KMS-11 (cell line): ENCODE data around the gene FBXL7.

Experiments used
- H2AFZ ChIP-seq: fragments of 200-600 bp; sonication (generic); 2 replicates; pipeline ENCODE4 v1.6.1; 2016; ENCODE audit warnings: antibody characterized with exemption, mixed run types, low read depth
- H3K27ac ChIP-seq: fragments of 200-600 bp; sonication (generic); 2 replicates; pipeline ENCODE4 v1.6.1; 2016; ENCODE audit warnings: mild to moderate bottlenecking, mixed run types
- H3K27me3 ChIP-seq: fragments of 200-600 bp; sonication (generic); 2 replicates; pipeline ENCODE4 v1.6.1; 2017; ENCODE audit warnings: mild to moderate bottlenecking, low read depth, mixed run types, moderate library complexity; ENCODE audit not compliant: insufficient read depth
- H3K36me3 ChIP-seq: fragments of 200-600 bp; sonication (generic); 2 replicates; pipeline ENCODE4 v1.6.1; 2017; ENCODE audit warnings: mild to moderate bottlenecking, mixed run types; ENCODE audit not compliant: insufficient read depth
- H3K4me1 ChIP-seq: fragments of 200-600 bp; sonication (generic); 2 replicates; pipeline ENCODE4 v1.6.1; 2016; ENCODE audit warnings: mild to moderate bottlenecking, low read depth, mixed run types; ENCODE audit not compliant: poor library complexity, severe bottlenecking
- H3K4me2 ChIP-seq: fragments of 200-600 bp; sonication (generic); 2 replicates; pipeline ENCODE4 v1.7.0; 2016; ENCODE audit warnings: mild to moderate bottlenecking, mixed run types
- H3K4me3 ChIP-seq: fragments of 200-600 bp; sonication (generic); IDR thresholded peaks from 2 replicates; pipeline ENCODE4 v1.6.1; 2017; ENCODE audit warnings: low read depth, low read length, mixed read lengths; ENCODE audit not compliant: insufficient read depth
- H3K79me2 ChIP-seq: fragments of 200-600 bp; sonication (generic); 2 replicates; pipeline ENCODE4 v1.6.1; 2016; ENCODE audit warnings: low read depth, mixed run types; ENCODE audit not compliant: insufficient read depth
- H3K9ac ChIP-seq: fragments of 200-600 bp; sonication (generic); 2 replicates; pipeline ENCODE4 v1.6.1; 2016; ENCODE audit warnings: mild to moderate bottlenecking, mixed run types
- H4K20me1 ChIP-seq: fragments of 200-600 bp; sonication (generic); 2 replicates; pipeline ENCODE4 v1.6.1; 2016; ENCODE audit warnings: mild to moderate bottlenecking, mixed run types; ENCODE audit not compliant: insufficient read depth
- CTCF ChIP-seq: fragments of 200-600 bp; sonication (generic); conservative IDR thresholded peaks from 2 replicates; pipeline ENCODE4 v1.6.1; 2017; ENCODE audit warnings: low read depth, mild to moderate bottlenecking, antibody characterized with exemption, low read length, moderate library complexity, mixed read lengths

The FBXL7 gene

GRCh38 chr5:15844253-15844652 is 344.3 kb downstream of the FBXL7 start:
- Histone ChIP-seq H3K4me2 (no peak overlapping the region), H3K27me3 (no peaks in the 10 kb centered on the region), H3K4me3 (no peak overlapping the region), H3K27ac (no peak overlapping the region), H3K9ac (no peak overlapping the region), H4K20me1 (no peaks in the 10 kb centered on the region), H3K79me2 (no peaks in the 10 kb centered on the region), H2AFZ (no peak overlapping the region), H3K36me3 (no peaks in the 10 kb centered on the region), H3K4me1 (peaks cover 15% of the 10 kb centered on the region)
- TF ChIP-seq CTCF, result no peak

- no peak overlapping the region for H3K27ac ChIP-seq
- H4K20me1 ChIP-seq, result no peaks in the 10 kb centered on the region
- H2AFZ ChIP-seq, result no peak overlapping the region
- H3K27me3 ChIP-seq, result no peaks in the 10 kb centered on the region
- no peaks in the 10 kb centered on the region for H3K36me3 ChIP-seq
- TF ChIP-seq CTCF, result no peak
- H3K79me2 ChIP-seq, result no peaks in the 10 kb centered on the region
- no peak overlapping the region for H3K4me2 ChIP-seq
- H3K4me3 ChIP-seq, result no peak overlapping the region
- H3K4me1 ChIP-seq, result peaks cover 8% of the 10 kb centered on the region
- no peak overlapping the region for H3K9ac ChIP-seq
Observed at GRCh38 chr5:15844871-15845270, 344.9 kb downstream of the FBXL7 start.

GRCh38 chr5:15850536-15850935 is 350.6 kb downstream of the FBXL7 start:
- Histone ChIP-seq H3K4me3 (no peak overlapping the region), H3K79me2 (peaks cover 5% of the 10 kb centered on the region; the same call in 1 of the 2 replicates), H3K36me3 (no peaks in the 10 kb centered on the region), H3K27ac (no peak overlapping the region), H2AFZ (no peak overlapping the region), H3K4me1 (peaks cover 7% of the 10 kb centered on the region), H3K9ac (no peak overlapping the region), H3K4me2 (no peak overlapping the region), H4K20me1 (no peaks in the 10 kb centered on the region), H3K27me3 (no peaks in the 10 kb centered on the region)
- no peak for TF ChIP-seq CTCF

- H3K4me1 ChIP-seq, result peaks cover 7% of the 10 kb centered on the region
- TF ChIP-seq CTCF, result no peak
- H3K4me2 ChIP-seq, result no peak overlapping the region
- H3K4me3 ChIP-seq, result no peak overlapping the region
- H3K36me3 ChIP-seq, result no peaks in the 10 kb centered on the region
- H4K20me1 ChIP-seq, result no peaks in the 10 kb centered on the region
- no peak overlapping the region for H3K9ac ChIP-seq
- H2AFZ ChIP-seq, result no peak overlapping the region
- peaks cover 5% of the 10 kb centered on the region; the same call in 1 of the 2 replicates for H3K79me2 ChIP-seq
- H3K27me3 ChIP-seq, result no peaks in the 10 kb centered on the region
- no peak overlapping the region for H3K27ac ChIP-seq
Observed at GRCh38 chr5:15850939-15851341, 351.0 kb downstream of the FBXL7 start.

GRCh38 chr5:15852217-15852616 is 352.2 kb downstream of the FBXL7 start:
- Histone ChIP-seq H3K79me2 (peaks cover 5% of the 10 kb centered on the region; the same call in 1 of the 2 replicates), H3K4me2 (no peak overlapping the region), H3K9ac (no peak overlapping the region), H3K4me3 (no peak overlapping the region), H3K36me3 (no peaks in the 10 kb centered on the region), H3K27me3 (no peaks in the 10 kb centered on the region), H3K4me1 (no peaks in the 10 kb centered on the region), H4K20me1 (no peaks in the 10 kb centered on the region), H2AFZ (no peak overlapping the region), H3K27ac (no peak overlapping the region)
- no peak for TF ChIP-seq CTCF
